GM23248 (cell line): ENCODE measurements around the gene RHBDF1. TPM values are rescaled to one million over a fixed set of nuclear protein-coding genes. Genes with fewer than 3 reads are reported as not detected.

Experiments
- DNase-seq: peaks from one replicate; pipeline ENCODE4 v3.0.0-alpha.2; 2015
- H2AFZ ChIP-seq: fragments of 200-600 bp; sonication (generic); 2 replicates; pipeline ENCODE4 v1.6.1; 2016; ENCODE audit warnings: antibody characterized with exemption
- H3F3A ChIP-seq: fragments of 200-600 bp; sonication (generic); 2 replicates; pipeline ENCODE4 v1.6.1; 2016; ENCODE audit warnings: mild to moderate bottlenecking, antibody characterized with exemption, mixed run types; ENCODE audit not compliant: insufficient read depth
- H3K27ac ChIP-seq: fragments of 200-600 bp; sonication (generic); 2 replicates; pipeline ENCODE4 v1.5.1; 2016; ENCODE audit warnings: mild to moderate bottlenecking
- H3K27me3 ChIP-seq: fragments of 200-600 bp; sonication (generic); replicated peaks from 2 replicates; pipeline ENCODE4 v1.6.1; 2016; ENCODE audit warnings: mild to moderate bottlenecking; ENCODE audit not compliant: insufficient read depth
- H3K36me3 ChIP-seq: fragments of 200-600 bp; sonication (generic); 2 replicates; pipeline ENCODE4 v1.6.1; 2016; ENCODE audit warnings: low read depth, mild to moderate bottlenecking
- H3K4me1 ChIP-seq: fragments of 200-600 bp; sonication (generic); 2 replicates; pipeline ENCODE4 v1.6.1; 2016; ENCODE audit warnings: mild to moderate bottlenecking; ENCODE audit not compliant: insufficient read depth
- H3K4me2 ChIP-seq: fragments of 200-600 bp; sonication (generic); one replicate; pipeline ENCODE4 v1.6.1; 2016; ENCODE audit warnings: mild to moderate bottlenecking; ENCODE audit not compliant: unreplicated experiment
- H3K4me3 ChIP-seq: fragments of 200-600 bp; sonication (generic); 2 replicates; pipeline ENCODE4 v1.5.1; 2016; ENCODE audit warnings: mild to moderate bottlenecking
- H3K79me2 ChIP-seq: fragments of 200-600 bp; sonication (generic); 2 replicates; pipeline ENCODE4 v1.6.1; 2016; ENCODE audit warnings: mild to moderate bottlenecking; ENCODE audit not compliant: insufficient read depth
- H3K9ac ChIP-seq: fragments of 200-600 bp; sonication (generic); 2 replicates; pipeline ENCODE4 v1.6.1; 2016; ENCODE audit warnings: mild to moderate bottlenecking
- H3K9me2 ChIP-seq: fragments of 200-600 bp; sonication (generic); 2 replicates; pipeline ENCODE4 v1.6.1; 2016; ENCODE audit warnings: mixed run types, mild to moderate bottlenecking, moderate library complexity; ENCODE audit not compliant: insufficient read depth
- H3K9me3 ChIP-seq: fragments of 200-600 bp; sonication (generic); one replicate; pipeline ENCODE4 v1.6.1; 2017; ENCODE audit warnings: low read depth
- H4K20me1 ChIP-seq: fragments of 200-600 bp; sonication (generic); 2 replicates; pipeline ENCODE4 v1.6.0; 2016; ENCODE audit not compliant: insufficient read depth
- EZH2 ChIP-seq: fragments of 200-600 bp; sonication (generic); IDR thresholded peaks from 2 replicates; pipeline ENCODE4 v1.6.1; 2018; ENCODE audit warnings: antibody characterized with exemption, mild to moderate bottlenecking; ENCODE audit not compliant: insufficient read depth, poor library complexity, severe bottlenecking
- EZH2phosphoT487 ChIP-seq: fragments of 200-600 bp; sonication (generic); IDR thresholded peaks from 2 replicates; pipeline ENCODE4 v1.6.1; 2018; ENCODE audit warnings: antibody characterized with exemption, moderate library complexity, mild to moderate bottlenecking, low read depth; ENCODE audit not compliant: insufficient read depth
- WGBS, 2 experiments: methylation state at CpG; one replicate each; pipeline ENCODE4 v1.1.6; 2015 to 2017; ENCODE audit warnings: low lambda C conversion rate in 2 of 2, low coverage in 1 of 2; ENCODE audit errors: missing lambda C conversion rate in 2 of 2; 5-methylcytosine and 5-hydroxymethylcytosine counted together
- in situ Hi-C: fragments of 300-500 bp; cut with MboI; formaldehyde crosslinking; loops from 2 replicates; pipeline ENCODE4 v1.15.0; 2020
- polyA plus RNA-seq: library from polyadenylated mRNA; unstranded; fragments of >200 nt; fragmentation: Nextera tagmentation; extraction: Ambion mirVana; gene quantifications from 2 replicates; pipeline ENCODE4 v1.2.1, GENCODE V29; 2016
- total RNA-seq: library from RNA; depleted of rRNA; stranded (reverse); fragments of >200 nt; shearing (Covaris generic); gene quantifications from 2 replicates; pipeline ENCODE4 v1.2.3, GENCODE V29; 2014

The RHBDF1 gene
- total and polyA plus RNA-seq, 2 experiments from 2014 or later, result 61.7 to 62.6 TPM

- in situ Hi-C loops, result no loop called here
- H3K4me2 ChIP-seq, result no peak overlapping the region
- no peaks in the 10 kb centered on the region for H4K20me1 ChIP-seq
- no peak for DNase-seq
- no peak overlapping the region for H3K9ac ChIP-seq
- H3K4me1 ChIP-seq, result no peaks in the 10 kb centered on the region
- no peaks in the 10 kb centered on the region for H3K9me2 ChIP-seq
- TF ChIP-seq EZH2phosphoT487 (no peak), EZH2 (no peak)
- peaks cover 10% of the 10 kb centered on the region for H3K79me2 ChIP-seq
- no peaks in the 10 kb centered on the region for H3K27me3 ChIP-seq
- 95 to 97% methylated on average over 5 of the region's 5 CpGs for WGBS, 2 experiments
- H3F3A ChIP-seq, result no peaks in the 10 kb centered on the region
- peaks cover 5% of the 10 kb centered on the region; the same call in 1 of the 2 replicates for H3K36me3 ChIP-seq
- H3K9me3 ChIP-seq, result no peaks in the 10 kb centered on the region
- H3K27ac ChIP-seq, result no peak overlapping the region
- H2AFZ ChIP-seq, result no peak overlapping the region
- H3K4me3 ChIP-seq, result no peak overlapping the region
These were observed 27.0 kb downstream of the RHBDF1 start for GRCh38 chr16:45454-45853.

GRCh38 chr16:44655-45054 lies 27.8 kb downstream of the RHBDF1 start:
- in situ Hi-C loops, result no loop called here
- H3K27ac ChIP-seq, result no peak overlapping the region
- H3K4me3 ChIP-seq, result no peak overlapping the region
- H4K20me1 ChIP-seq, result no peaks in the 10 kb centered on the region
- no peak overlapping the region for H2AFZ ChIP-seq
- no peak overlapping the region for H3K9ac ChIP-seq
- H3K27me3 ChIP-seq, result no peaks in the 10 kb centered on the region
- H3K9me2 ChIP-seq, result no peaks in the 10 kb centered on the region
- TF ChIP-seq EZH2 (no peak), EZH2phosphoT487 (no peak)
- no peak overlapping the region for H3K4me2 ChIP-seq
- H3K4me1 ChIP-seq, result no peaks in the 10 kb centered on the region
- peaks cover 3% of the 10 kb centered on the region for H3K79me2 ChIP-seq
- H3K9me3 ChIP-seq, result no peaks in the 10 kb centered on the region
- H3K36me3 ChIP-seq, result peaks cover 5% of the 10 kb centered on the region; the same call in 1 of the 2 replicates
- WGBS, 2 experiments, result 99 to 100% methylated on average over 8 of the region's 8 CpGs
- DNase-seq, result no peak
- no peaks in the 10 kb centered on the region for H3F3A ChIP-seq

- H3K27ac ChIP-seq, result no peak overlapping the region
- H3K27me3 ChIP-seq, result no peaks in the 10 kb centered on the region
- no peak for DNase-seq
- no peaks in the 10 kb centered on the region for H3K79me2 ChIP-seq
- H3K4me3 ChIP-seq, result no peak overlapping the region
- no peaks in the 10 kb centered on the region for H4K20me1 ChIP-seq
- in situ Hi-C loops, result no loop called here
- H3K4me2 ChIP-seq, result no peak overlapping the region
- no peaks in the 10 kb centered on the region for H3F3A ChIP-seq
- H2AFZ ChIP-seq, result no peak overlapping the region
- no peaks in the 10 kb centered on the region for H3K9me3 ChIP-seq
- no peaks in the 10 kb centered on the region for H3K9me2 ChIP-seq
- 74 to 86% methylated on average over 4 to 5 of the region's 5 CpGs for WGBS, 2 experiments
- no peak overlapping the region for H3K9ac ChIP-seq
- H3K36me3 ChIP-seq, result peaks cover 5% of the 10 kb centered on the region; the same call in 1 of the 2 replicates
- TF ChIP-seq EZH2 (no peak), EZH2phosphoT487 (no peak)
- H3K4me1 ChIP-seq, result no peaks in the 10 kb centered on the region
These were observed 29.1 kb downstream of the RHBDF1 start for GRCh38 chr16:43294-43693.

GRCh38 chr16:42691-43090 lies 29.7 kb downstream of the RHBDF1 start:
- no peak overlapping the region for H3K9ac ChIP-seq
- no peak overlapping the region for H3K4me2 ChIP-seq
- peaks cover 5% of the 10 kb centered on the region; the same call in 1 of the 2 replicates for H3K36me3 ChIP-seq
- DNase-seq, result no peak
- H3K27me3 ChIP-seq, result no peaks in the 10 kb centered on the region
- no peaks in the 10 kb centered on the region for H4K20me1 ChIP-seq
- H3F3A ChIP-seq, result no peaks in the 10 kb centered on the region
- H3K9me3 ChIP-seq, result no peaks in the 10 kb centered on the region
- H3K79me2 ChIP-seq, result no peaks in the 10 kb centered on the region
- in situ Hi-C loops, result no loop called here
- TF ChIP-seq EZH2, result no peak
- TF ChIP-seq EZH2phosphoT487, result no peak
- no peak overlapping the region for H3K4me3 ChIP-seq
- no peaks in the 10 kb centered on the region for H3K9me2 ChIP-seq
- no peaks in the 10 kb centered on the region for H3K4me1 ChIP-seq
- H3K27ac ChIP-seq, result no peak overlapping the region
- no peak overlapping the region for H2AFZ ChIP-seq
- 95% methylated on average over 4 of the region's 4 CpGs for WGBS, 2 experiments

- Histone ChIP-seq H4K20me1 (no peaks in the 10 kb centered on the region), H3K9me3 (no peaks in the 10 kb centered on the region), H3K27ac (no peak overlapping the region), H3K4me3 (no peak overlapping the region), H3F3A (no peaks in the 10 kb centered on the region), H2AFZ (no peak overlapping the region), H3K9me2 (no peaks in the 10 kb centered on the region), H3K4me2 (no peak overlapping the region), H3K27me3 (no peaks in the 10 kb centered on the region), H3K4me1 (no peaks in the 10 kb centered on the region), H3K9ac (no peak overlapping the region), H3K36me3 (peaks cover 5% of the 10 kb centered on the region; the same call in 1 of the 2 replicates), H3K79me2 (no peaks in the 10 kb centered on the region)
- no peak for TF ChIP-seq EZH2phosphoT487
- TF ChIP-seq EZH2, result no peak
- WGBS, 2 experiments, result 91 to 97% methylated on average over 11 of the region's 11 CpGs
- no peak for DNase-seq
- in situ Hi-C loops, result no loop called here
These were observed 30.4 kb downstream of the RHBDF1 start for GRCh38 chr16:42069-42457.
